HepG2 (cell line): ENCODE measurements around the gene USP34. TPM values are rescaled to one million over a fixed set of nuclear protein-coding genes. Genes with fewer than 3 reads are reported as not detected.
"Not testable (repeated sequence)": the region's sequence is repeated elsewhere in the genome, so short reads cannot be mapped to it uniquely, and the experiment has no call there.

ENCODE experiments used
- ATAC-seq: fragments of 200-7000 bp; cut with Tn5 transposase; 3 replicates; pipeline ENCODE4 v1.9.1; 2020; ENCODE audit warnings: mild to moderate bottlenecking, moderate library complexity
- BruUV-seq: library from RNA; stranded (reverse); fragments of 400-500 nt; replicated peaks from 2 replicates; lab custom pipeline; 2021; lab: Mats Ljungman, UMichigan
- CTCF ChIA-PET: fragments of 300-600 bp; formaldehyde crosslinking; extraction: SDS; loops from one replicate; lab custom pipeline; 2021; ENCODE audit warnings: low total read pairs, inconsistent platforms, low intra/inter-chr PET ratio; lab: Yijun Ruan, JAX
- POLR2A ChIA-PET: fragments of 350-600 bp; sonication (Branson Sonifier 250); formaldehyde crosslinking; loops from one replicate; lab custom pipeline; 2020; ENCODE audit warnings: antibody characterized with exemption, inconsistent platforms; lab: Yijun Ruan, JAX
- DNase-seq: peaks from one replicate; pipeline ENCODE4 v3.0.0-alpha.2; 2015; ENCODE audit warnings: low spot score
- FAIRE-seq: peaks from 3 replicates; lab custom pipeline; 2011; peaks lifted over from hg19 to GRCh38; lab: Jason Lieb, UNC
- H2AFZ ChIP-seq: one replicate; pipeline ENCODE4 v1.6.1; 2011; ENCODE audit warnings: low read length, inconsistent platforms
- H3K27ac ChIP-seq: fragments of 300-600 bp; 3 replicates; pipeline ENCODE4 v1.8.0; 2011; ENCODE audit warnings: mixed run types, mild to moderate bottlenecking, mixed read lengths, low read length, inconsistent platforms; ENCODE audit not compliant: insufficient read depth; ENCODE audit errors: extremely low read length
- H3K27me3 ChIP-seq, 2 experiments: fragments of 200-600 bp in 1 of 2; 2 replicates in 1 of 2; 3 replicates in 1 of 2; pipeline versions ENCODE4 v1.6.0 to v1.8.0; 2011; ENCODE audit warnings: low read length in 2 of 2, mild to moderate bottlenecking in 2 of 2, moderate library complexity in 2 of 2, inconsistent platforms in 1 of 2; ENCODE audit not compliant: insufficient read depth in 2 of 2, control insufficient read depth in 1 of 2
- H3K36me3 ChIP-seq, 2 experiments: fragments of 200-600 bp in 1 of 2; replicated peaks in 1 of 2; 2 replicates in 1 of 2; 3 replicates in 1 of 2; pipeline versions ENCODE4 v1.5.1 to v1.8.0; 2011; ENCODE audit warnings: low read length in 2 of 2, inconsistent platforms in 1 of 2; ENCODE audit not compliant: insufficient read depth in 2 of 2, control insufficient read depth in 1 of 2
- H3K4me1 ChIP-seq: 2 replicates; pipeline ENCODE4 v1.5.1; 2012; ENCODE audit warnings: low read length, inconsistent platforms; ENCODE audit not compliant: insufficient read depth
- H3K4me2 ChIP-seq: 2 replicates; pipeline ENCODE4 v1.6.0; 2011; ENCODE audit warnings: low read depth, low read length, inconsistent platforms
- H3K4me3 ChIP-seq, 3 experiments: fragments of 200-600 bp in 1 of 3; sonication (generic), shearing (Covaris generic) in 1 of 3; replicated peaks in 1 of 3; 2 replicates each; pipeline ENCODE4 v1.5.1; 2011 to 2016; ENCODE audit warnings: low read length in 3 of 3, inconsistent platforms in 2 of 3, low read depth in 2 of 3, mild to moderate bottlenecking in 2 of 3, control low read depth in 1 of 3, mixed read lengths in 1 of 3; ENCODE audit not compliant: insufficient read depth in 1 of 3
- H3K79me2 ChIP-seq: one replicate; pipeline ENCODE4 v1.6.1; 2011; ENCODE audit warnings: low read length, inconsistent platforms; ENCODE audit not compliant: insufficient read depth
- H3K9ac ChIP-seq: 2 replicates; pipeline ENCODE4 v1.6.0; 2011; ENCODE audit warnings: mild to moderate bottlenecking, low read depth, low read length, inconsistent platforms; ENCODE audit not compliant: insufficient read depth
- H3K9me3 ChIP-seq: 2 replicates; pipeline ENCODE4 v1.5.1; 2012; ENCODE audit warnings: mild to moderate bottlenecking, low read length
- H4K20me1 ChIP-seq: 2 replicates; pipeline ENCODE4 v1.6.0; 2011; ENCODE audit warnings: inconsistent platforms, mild to moderate bottlenecking, low read length, moderate library complexity; ENCODE audit not compliant: insufficient read depth
- POLR2AphosphoS2 ChIP-seq: IDR thresholded peaks from 2 replicates; pipeline ENCODE4 v1.6.1; 2011; ENCODE audit warnings: low read depth, low read length, improper control_type of control experiment
- POLR2G ChIP-seq: fragments of 200-400 bp; formaldehyde crosslinking; IDR thresholded peaks from 2 replicates; pipeline ENCODE4 v1.6.1; 2018; ENCODE audit warnings: mild to moderate bottlenecking, low read depth, low read length, moderate library complexity
- RBM22 ChIP-seq: fragments of 200-400 bp; formaldehyde crosslinking; optimal IDR thresholded peaks from 2 replicates; pipeline ENCODE3; 2017; ENCODE audit warnings: mild to moderate bottlenecking, low read length, moderate library complexity
- ZNF121 ChIP-seq: sonication (generic); formaldehyde crosslinking; IDR thresholded peaks from 2 replicates; pipeline ENCODE4 v1.5.0; 2020; ENCODE audit warnings: mild to moderate bottlenecking, missing genetic modification reagents
- ZNF841 ChIP-seq: sonication (generic); formaldehyde crosslinking; IDR thresholded peaks from 2 replicates; pipeline ENCODE4 v1.8.1; 2023; ENCODE audit warnings: missing genetic modification reagents, borderline replicate concordance
- WGBS: methylation state at CpG from one replicate; pipeline ENCODE4 v1.1.6; 2017; ENCODE audit warnings: low lambda C conversion rate; 5-methylcytosine and 5-hydroxymethylcytosine counted together
- in situ Hi-C: cut with HindIII; loops from 2 replicates; pipeline ENCODE4 v1.10.0; 2017; ENCODE audit warnings: low pct_unique_long_range_greater_than_20kb; ENCODE audit not compliant: extremely low pct_ligation_motif_present
- intact Hi-C: fragments of 100-400 bp; cut with micrococcal nuclease; formaldehyde crosslinking; loops from one replicate; pipeline ENCODE4 v1.10.0; 2022; ENCODE audit not compliant: unreplicated experiment
- polyA plus RNA-seq, 8 experiments: library from polyadenylated mRNA; depleted of rRNA in 3 of 8; stranded (reverse) in 7 of 8; unstranded in 1 of 8; fragments of >200 nt; fragmentation: Illumina TruSeq in 4 of 8; extraction: Trizol in 4 of 8; gene quantifications; 2 replicates each; pipeline versions ENCODE4 v1.2.1 to v1.2.3, GENCODE V29; 2011 to 2016; ENCODE audit warnings: low read depth in 4 of 8, missing spikeins in 1 of 8, mixed read lengths in 1 of 8; ENCODE audit not compliant: insufficient read depth in 1 of 8
- total RNA-seq, 5 experiments: library from RNA; depleted of rRNA; stranded (reverse); fragments of >200 nt; fragmentation: Illumina TruSeq; extraction: Trizol; gene quantifications; 2 replicates each; pipeline ENCODE4 v1.2.3, GENCODE V29; 2016; ENCODE audit warnings: low read depth in 1 of 5
- TF ChIP-seq, protein P1 (sequence below): sonication (generic); formaldehyde crosslinking; IDR thresholded peaks from 2 replicates; pipeline ENCODE4 v1.4.0; 2020; ENCODE audit warnings: missing genetic modification reagents, mild to moderate bottlenecking, borderline replicate concordance
- TF ChIP-seq, protein P2 (sequence below): sonication (generic); formaldehyde crosslinking; IDR thresholded peaks from 2 replicates; pipeline ENCODE4 v1.5.1; 2020; ENCODE audit warnings: missing genetic modification reagents, mild to moderate bottlenecking, borderline replicate concordance

USP34 gene
- total and polyA plus RNA-seq, 2 of the 13 experiments (the other 11 are each of a cell fraction or from before 2014, with no cell fraction given): 99.2 to 100 TPM

DNA sequence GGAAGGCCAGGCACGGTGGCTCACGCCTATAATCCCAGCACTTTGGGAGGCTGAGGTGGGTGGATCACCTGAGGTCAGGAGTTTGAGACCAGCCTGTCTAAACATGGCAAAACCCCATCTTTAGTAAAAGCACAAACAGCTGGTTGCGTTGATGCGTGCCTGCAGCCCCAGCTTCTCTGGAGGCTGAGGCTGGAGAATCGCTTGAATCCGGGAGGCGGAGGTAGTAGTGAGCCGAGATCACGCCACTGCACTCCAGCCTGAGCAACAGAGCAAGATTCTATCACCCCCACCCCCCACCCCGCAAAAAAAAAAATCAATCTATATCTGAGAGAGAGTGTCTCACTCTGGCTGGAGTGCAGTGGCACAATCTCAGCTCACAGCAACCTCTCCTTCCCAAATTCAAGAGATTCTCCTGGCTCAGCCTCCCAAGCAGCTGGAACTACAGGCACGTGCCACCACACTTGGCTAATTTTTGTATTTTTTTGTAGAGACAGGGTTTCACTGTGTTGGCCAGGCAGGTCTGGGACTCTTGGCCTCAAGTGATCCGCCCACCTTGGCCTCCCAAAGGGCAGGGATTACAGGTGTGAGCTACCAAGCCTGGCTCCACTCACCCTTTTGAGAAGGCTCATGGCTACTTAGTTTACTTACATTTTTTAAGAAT is 6.2 kb upstream of the USP34 start:
- intact Hi-C loops, FAIRE-seq: not testable (repeated sequence)

More for the DNA sequence above, 6.2 kb upstream of the USP34 start:
- ATAC-seq, DNase-seq, H3K27me3 ChIP-seq, H3K79me2 ChIP-seq, H3K4me3 ChIP-seq, H4K20me1 ChIP-seq, in situ Hi-C loops, H3K9ac ChIP-seq, H3K9me3 ChIP-seq, H3K4me1 ChIP-seq, CTCF ChIA-PET, POLR2A ChIA-PET, H2AFZ ChIP-seq, H3K27ac ChIP-seq, BruUV-seq, H3K4me2 ChIP-seq: not testable (repeated sequence)
- TF ChIP-seq, protein P1, sequence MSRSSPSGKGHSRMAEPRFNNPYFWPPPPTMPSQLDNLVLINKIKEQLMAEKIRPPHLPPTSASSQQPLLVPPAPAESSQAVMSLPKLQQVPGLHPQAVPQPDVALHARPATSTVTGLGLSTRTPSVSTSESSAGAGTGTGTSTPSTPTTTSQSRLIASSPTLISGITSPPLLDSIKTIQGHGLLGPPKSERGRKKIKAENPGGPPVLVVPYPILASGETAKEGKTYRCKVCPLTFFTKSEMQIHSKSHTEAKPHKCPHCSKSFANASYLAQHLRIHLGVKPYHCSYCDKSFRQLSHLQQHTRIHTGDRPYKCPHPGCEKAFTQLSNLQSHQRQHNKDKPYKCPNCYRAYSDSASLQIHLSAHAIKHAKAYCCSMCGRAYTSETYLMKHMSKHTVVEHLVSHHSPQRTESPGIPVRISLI (CRISPR knock-in tag): peak; percentile 38; the same call in 1 of the 2 replicates
- TF ChIP-seq RBM22 (peak; percentile 97), ZNF121 (CRISPR knock-in tag) (peak; percentile 81), POLR2AphosphoS2 (peak; percentile 45; the same call in 1 of the 2 replicates), ZNF841 (CRISPR knock-in tag) (0 out of 2 replicates have a peak, but pooled peaks have one; percentile 20), POLR2G (peak; percentile 53)
- TF ChIP-seq, protein P2, sequence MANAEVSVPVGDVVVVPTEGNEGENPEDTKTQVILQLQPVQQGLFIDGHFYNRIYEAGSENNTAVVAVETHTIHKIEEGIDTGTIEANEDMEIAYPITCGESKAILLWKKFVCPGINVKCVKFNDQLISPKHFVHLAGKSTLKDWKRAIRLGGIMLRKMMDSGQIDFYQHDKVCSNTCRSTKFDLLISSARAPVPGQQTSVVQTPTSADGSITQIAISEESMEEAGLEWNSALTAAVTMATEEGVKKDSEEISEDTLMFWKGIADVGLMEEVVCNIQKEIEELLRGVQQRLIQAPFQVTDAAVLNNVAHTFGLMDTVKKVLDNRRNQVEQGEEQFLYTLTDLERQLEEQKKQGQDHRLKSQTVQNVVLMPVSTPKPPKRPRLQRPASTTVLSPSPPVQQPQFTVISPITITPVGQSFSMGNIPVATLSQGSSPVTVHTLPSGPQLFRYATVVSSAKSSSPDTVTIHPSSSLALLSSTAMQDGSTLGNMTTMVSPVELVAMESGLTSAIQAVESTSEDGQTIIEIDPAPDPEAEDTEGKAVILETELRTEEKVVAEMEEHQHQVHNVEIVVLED (CRISPR knock-in tag): peak; percentile 18; the same call in 1 of the 2 replicates
- peaks cover 13 to 44% of the 10 kb centered on the region in 2 experiments for H3K36me3 ChIP-seq
- WGBS: 93% methylated on average over 12 of the region's 12 CpGs
